Fibroblast of gingiva (primary cell): ENCODE measurements around the gene KIF3A.

Source experiments
- DNase-seq: peaks from one replicate; pipeline ENCODE4 v3.0.0-alpha.2; 2011; ENCODE audit warnings: low read depth

KIF3A gene

GRCh38 chr5:132677682-132678400 lies 59.5 kb downstream of the KIF3A start:
- no peak for DNase-seq

GRCh38 chr5:132677191-132677590 lies 60.2 kb downstream of the KIF3A start:
- DNase-seq, result peak; percentile 63

- no peak for DNase-seq
Observed at GRCh38 chr5:132675936-132676689, 61.2 kb downstream of the KIF3A start.

GRCh38 chr5:132674671-132675506 lies 62.5 kb downstream of the KIF3A start:
- DNase-seq, result peak; percentile 88

GRCh38 chr5:132673939-132674630 lies 63.3 kb downstream of the KIF3A start, which contains the start of gene IL4:
IL4 (plus strand) TSS chr5:132673989; CDS start chr5:132674051, 62 bp downstream.
- DNase-seq, result no peak

- no peak for DNase-seq
Observed at GRCh38 chr5:132673488-132673887, 63.9 kb downstream of the KIF3A start.

GRCh38 chr5:132671000-132671399 lies 66.3 kb downstream of the KIF3A start:
- DNase-seq, result no peak

GRCh38 chr5:132669966-132670882 lies 67.1 kb downstream of the KIF3A start:
- no peak for DNase-seq

- no peak for DNase-seq
Observed at GRCh38 chr5:132669455-132669820, 67.9 kb downstream of the KIF3A start.

- DNase-seq, result no peak
Observed at GRCh38 chr5:132668706-132669454, 68.5 kb downstream of the KIF3A start.

GRCh38 chr5:132667761-132668705 lies 69.3 kb downstream of the KIF3A start:
- DNase-seq, result no peak

GRCh38 chr5:132667309-132667708 lies 70.0 kb downstream of the KIF3A start:
- no peak for DNase-seq

GRCh38 chr5:132666310-132667123 lies 70.8 kb downstream of the KIF3A start:
- DNase-seq, result no peak

GRCh38 chr5:132665574-132666080 lies 71.7 kb downstream of the KIF3A start:
- DNase-seq, result no peak

- DNase-seq, result no peak
Observed at GRCh38 chr5:132664696-132665209, 72.6 kb downstream of the KIF3A start.

GRCh38 chr5:132663771-132664695 lies 73.3 kb downstream of the KIF3A start:
- DNase-seq, result no peak
